NCI-H2227 (cell line): Measurements from ENCODE around the gene SLC35B2.
A peak's percentile ranks its signal among the peaks of the same experiment; 100 is the strongest.

Source experiments
- DNase-seq: peaks from one replicate; lab custom pipeline; 2025; ENCODE audit not compliant: unreplicated experiment; lab: John Stamatoyannopoulos, UW

The SLC35B2 gene

DNA sequence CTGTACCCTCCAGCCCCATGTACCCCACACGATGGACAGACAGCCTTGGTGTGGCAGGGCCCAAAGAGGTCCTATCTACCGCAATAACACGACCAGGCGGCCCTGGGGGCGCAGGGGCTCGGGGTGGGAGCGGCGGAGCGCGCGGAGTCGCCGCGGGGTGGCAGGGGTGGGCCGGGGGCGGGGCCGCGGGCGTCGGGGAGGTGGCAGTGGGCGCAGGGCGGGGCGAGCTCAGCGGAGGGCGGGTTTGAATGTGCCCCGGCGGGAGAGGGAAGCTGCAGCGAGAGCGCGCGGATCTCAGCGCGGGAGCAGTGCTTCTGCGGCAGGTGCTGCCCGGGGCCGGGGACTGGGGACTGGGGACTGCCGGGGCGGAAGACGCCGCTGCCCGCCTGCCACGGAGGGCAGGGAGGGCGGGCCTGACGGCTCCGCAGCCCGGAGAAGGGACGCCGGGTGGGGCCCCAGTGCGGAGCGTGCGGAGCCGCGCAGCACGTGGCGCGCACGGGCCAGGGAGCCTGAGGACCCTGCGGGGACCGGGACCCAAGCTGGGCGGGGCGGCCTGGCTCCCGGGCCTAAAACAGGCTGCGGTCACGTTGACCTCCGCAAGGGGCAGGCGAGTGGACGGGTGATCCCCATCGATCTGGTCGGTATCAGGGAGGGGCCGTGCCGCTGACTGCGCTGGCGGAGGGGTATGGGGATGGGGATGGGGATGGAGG, 33.9 kb downstream of the SLC35B2 start, which contains the start of gene SLC29A1:
Gene SLC29A1 (plus strand): TSS at position 277 of the 710 bp plus-strand sequence. CDS start 3,719 bp downstream, outside the sequence.
- peak; percentile 80 for DNase-seq

DNA sequence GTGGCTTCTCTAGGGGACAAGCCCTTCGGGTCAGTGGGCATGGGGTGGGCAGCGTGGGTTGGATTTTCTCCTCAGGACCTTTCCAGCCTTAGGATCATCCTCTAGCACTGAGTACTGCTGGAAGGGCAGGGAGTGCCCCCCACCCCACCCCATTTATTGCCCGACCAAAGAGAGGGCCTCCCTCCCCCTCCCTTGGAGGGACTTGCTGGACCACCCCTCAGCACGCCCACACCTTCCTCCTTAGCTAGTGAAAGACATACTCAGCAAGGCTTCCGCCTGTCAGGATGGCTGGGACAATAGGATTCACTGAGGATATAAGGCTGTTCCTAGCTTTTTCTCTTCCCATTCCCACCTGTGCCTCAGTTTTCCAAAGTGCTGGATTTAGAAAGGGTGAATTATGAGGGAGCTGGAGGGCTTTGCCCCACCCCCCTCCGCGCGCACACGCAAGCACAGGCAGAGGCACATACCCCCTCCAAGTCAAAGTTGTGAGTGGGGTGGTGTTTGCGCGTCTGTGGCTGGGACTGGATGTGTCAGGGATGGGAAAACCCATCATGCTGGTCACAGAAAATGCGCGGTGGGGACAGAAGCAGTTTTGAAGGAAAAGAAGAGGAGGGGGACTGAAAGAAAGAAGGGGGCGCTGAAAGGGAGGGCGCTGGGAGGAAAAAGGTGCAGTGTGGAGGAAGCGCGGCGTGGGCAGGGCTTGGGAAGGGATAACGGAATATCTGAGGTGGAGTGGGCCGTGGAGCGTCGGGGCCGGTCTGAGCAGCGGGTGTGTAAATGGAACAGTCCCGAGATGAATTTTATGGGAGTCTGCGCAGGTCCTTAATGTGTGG, 34.6 kb downstream of the SLC35B2 start:
- no peak for DNase-seq

DNA sequence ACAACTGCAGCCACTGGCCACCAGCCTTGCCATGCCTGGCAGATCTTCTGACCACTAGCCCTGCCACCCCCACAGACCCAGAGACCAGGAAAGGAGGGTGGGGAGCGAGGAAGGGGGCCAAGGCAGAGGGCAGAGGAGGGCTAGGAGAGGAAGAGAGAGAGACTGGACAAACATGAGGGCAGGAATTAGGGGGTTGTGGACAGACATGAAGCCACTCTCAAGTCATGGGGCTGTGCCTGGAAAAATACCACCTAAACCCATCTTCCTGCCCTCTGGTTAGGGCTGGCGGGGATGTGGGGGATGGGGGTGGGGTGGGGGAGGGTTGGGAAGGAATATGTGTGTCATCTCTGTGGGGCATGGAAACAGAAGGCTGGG, 35.4 kb downstream of the SLC35B2 start:
- DNase-seq = no peak

DNA sequence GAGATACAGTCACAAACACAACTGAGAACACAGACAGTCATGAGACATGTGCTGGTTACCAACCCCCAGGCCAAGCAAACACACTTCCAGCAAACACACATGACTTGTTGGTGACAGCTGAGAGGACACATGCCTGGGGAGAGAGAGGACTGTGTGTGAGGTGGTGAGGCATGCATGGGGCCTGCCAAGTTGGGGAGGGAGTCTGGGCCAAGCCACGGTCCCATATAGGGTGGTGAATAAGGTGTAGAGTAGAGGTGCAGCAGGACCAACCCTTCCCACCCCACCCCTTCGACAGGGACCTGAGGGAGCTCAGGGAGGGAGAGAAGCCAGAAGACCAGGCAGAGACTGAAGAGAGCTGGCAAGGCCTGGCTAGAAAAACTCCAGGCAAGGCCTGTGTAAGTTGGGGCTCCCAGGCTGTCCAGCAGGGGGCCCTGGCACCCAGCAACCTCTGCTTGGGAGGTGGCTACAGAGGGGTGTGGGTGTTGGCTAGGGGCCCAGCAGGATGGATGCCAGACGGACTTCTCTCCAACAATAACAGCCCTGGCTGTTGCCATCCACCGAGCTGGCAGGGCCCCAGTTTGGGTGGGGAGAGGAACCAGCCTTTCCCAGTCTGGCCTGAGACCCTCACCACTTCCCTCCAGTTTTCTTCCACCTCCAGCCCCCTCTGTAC, 35.9 kb downstream of the SLC35B2 start:
- peak; percentile 36 for DNase-seq

DNA sequence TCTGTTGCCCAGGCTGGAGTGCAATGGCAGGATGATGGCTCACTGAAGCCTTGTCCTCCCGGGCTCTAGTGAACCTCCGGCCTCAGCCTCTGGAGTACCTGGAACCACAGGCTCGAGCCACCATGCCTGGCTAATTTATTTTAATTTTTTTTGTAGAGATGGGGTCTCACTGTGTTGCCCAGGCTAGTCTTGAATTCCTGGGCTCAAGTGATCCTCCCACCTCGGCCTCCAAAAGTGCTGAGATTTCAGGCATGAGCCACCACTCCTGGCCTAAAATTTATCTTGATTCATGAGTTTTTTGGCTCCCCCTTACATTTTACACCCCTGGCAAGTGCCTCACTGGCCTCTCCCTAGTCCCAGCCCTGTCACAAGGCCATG, 36.4 kb downstream of the SLC35B2 start:
- no peak for DNase-seq

DNA sequence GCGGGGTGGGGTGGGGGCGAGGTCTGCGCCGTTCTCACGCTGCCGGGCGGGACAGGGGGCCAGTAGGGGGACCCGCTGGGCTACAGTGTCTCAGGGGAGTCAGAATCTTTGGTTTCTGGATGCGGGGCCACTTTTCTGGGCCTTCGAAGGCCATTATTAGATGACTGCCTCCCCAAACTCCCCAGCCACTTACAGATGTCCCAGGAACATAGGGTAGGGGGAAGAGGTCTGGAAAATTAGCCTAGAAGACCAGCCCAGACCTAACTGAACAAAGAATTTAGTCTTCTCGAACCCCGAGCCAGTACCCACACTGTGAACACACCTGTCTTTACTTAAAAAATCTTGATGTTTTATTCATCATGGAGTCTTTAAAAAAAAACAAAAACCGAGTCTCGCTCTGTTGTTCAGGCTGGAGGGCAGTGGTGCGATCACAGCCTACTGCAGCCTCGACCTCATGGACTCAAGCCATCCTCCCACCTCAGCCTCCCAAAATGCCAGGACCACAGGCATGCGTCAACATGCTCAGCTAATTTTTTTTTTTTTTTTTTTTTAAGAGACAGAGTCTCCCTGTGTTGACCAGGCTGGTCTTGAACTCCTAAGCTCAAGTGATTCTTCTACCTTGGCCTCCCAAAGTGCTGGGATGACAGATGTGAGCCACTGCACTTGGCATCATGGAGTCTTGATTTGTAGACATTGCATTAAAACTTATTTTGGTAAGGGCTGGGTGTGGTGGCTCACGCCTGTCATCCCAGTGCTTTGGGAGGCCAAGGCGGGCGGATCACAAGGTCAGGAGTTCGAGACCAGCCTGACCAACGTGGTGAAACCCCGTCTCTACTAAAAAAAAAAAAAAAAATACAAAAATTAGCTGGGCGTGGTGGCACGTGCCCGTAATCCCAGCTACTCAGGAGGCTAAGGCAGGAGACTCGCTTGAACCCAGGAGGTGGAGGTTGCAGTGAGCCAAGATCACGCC, 37.2 kb downstream of the SLC35B2 start:
- DNase-seq = no peak

DNA sequence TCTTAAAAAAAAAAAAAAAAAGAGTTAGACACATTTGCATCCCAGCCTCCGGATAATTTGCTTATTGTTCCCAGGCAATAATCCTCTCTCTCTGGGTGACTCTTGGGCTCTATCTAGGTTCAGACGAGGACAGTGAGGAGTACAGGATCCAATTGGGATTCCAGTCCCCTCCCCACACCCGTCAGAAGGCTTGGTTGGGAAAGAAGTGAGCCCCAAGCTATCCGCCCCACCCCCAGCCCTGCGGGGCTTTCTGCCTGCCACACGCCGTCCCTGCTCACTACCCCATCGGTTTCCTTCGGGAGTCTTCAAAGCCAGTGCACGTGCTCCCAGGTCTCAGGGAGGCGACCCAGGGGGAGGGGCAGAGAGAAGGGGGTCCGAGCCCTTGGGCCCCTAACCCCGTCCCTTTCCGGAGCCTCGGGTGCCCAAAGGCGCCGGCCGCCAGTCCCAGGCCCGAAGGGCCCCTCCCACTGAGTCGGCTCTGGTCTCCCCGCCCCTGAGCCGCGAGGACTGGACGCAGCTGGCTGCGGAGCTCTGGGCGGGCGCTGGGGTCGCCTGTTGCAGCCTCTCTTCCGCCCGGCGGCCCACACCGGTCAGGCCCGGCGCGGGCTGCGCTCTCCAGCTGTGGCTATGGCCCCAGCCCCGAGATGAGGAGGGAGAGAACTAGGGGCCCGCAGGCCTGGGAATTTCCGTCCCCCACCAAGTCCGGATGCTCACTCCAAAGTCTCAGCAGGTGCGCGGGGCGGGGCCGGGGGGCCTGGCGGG, 38.1 kb downstream of the SLC35B2 start:
- DNase-seq = peak; percentile 87

DNA sequence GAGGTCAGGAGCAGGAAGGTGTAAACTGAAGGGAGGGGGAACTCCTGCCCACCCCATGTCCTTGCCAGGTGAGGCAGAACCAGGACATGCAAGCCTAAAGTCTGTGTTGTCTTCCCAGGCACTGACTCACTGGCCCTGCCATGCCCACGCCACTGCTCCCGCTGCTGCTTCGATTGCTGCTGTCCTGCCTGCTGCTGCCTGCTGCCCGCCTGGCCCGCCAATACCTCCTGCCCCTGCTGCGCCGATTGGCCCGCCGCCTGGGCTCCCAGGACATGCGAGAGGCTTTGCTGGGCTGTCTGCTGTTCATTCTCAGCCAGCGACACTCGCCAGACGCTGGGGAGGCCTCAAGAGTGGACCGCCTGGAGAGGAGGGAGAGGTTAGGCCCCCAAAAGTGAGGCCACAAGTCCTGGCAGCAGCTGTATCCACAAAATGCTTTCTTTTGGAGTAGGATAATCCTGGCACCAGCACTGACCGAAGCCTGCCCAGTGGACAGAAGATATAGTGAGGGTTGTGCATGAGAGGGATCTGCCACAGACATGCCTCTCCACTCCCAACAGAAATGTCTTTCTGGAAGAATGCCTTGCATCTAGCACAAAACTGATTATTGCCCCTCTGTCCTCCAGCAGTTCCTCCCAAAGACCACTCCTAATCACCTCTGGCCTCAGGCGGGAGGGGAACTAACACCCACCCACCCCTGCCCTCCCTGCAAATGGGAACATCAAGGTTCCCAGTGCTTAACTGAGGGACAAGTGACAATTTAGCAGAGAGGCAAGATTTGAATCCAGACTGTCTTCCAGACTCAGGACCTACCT, 39.8 kb downstream of the SLC35B2 start:
- DNase-seq = no peak

DNA sequence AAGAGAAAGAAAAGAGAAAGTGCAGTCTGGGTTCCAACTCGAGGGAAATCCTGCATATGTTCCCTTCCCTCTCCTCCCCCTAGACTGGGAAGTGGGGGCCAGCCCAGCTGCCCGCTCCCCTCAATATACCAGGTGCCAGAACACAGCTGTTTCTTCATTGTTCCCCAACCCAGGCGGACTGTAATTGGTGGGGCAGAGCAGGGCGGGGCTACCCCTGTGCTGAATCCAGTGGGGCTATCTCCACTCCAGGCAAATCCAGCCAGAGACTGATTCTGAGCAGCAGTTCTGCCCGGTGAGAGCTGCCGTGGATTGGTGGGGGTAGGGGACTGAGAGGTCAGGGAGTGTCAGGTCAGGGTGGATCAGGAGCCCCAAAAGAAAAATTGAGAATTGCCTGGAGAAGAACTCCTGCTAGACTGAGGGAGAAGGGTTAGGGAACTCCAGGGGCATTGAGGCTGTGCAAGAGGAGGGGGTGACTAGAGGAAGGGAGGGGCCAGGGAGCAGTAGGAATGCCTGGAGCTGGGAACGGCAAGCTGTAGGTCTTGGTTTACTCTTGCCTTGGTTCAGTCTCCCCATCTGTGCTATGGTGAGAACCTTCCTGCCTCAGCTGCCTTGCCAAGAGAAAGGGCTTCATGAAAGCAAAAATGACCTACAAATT, 40.5 kb downstream of the SLC35B2 start, which contains the start of gene MYMX:
Gene MYMX (plus strand): TSS at position 250 of the 655 bp plus-strand sequence. CDS start 546 bp downstream, outside the sequence.
- DNase-seq = peak; percentile 45

DNA sequence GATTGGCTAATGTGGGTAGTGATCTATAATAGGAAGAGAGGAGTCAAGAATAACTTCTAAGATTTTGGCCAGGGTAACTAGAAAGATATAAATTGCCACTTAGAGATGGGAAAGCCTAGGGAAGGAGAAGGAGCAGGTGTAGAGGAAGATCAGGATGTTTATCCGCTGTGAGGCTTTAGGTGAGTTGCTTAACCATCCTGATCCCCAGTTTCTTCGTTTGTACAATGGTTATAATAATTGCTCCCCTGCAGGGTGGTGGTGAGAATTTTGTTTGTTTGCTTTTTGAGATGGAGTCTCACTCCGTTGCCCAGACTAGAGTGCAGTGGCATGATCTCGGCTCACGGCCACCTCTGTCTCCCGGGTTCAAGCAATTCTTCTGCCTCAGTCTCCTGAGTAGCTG, 43.0 kb downstream of the SLC35B2 start:
- DNase-seq = no peak

DNA sequence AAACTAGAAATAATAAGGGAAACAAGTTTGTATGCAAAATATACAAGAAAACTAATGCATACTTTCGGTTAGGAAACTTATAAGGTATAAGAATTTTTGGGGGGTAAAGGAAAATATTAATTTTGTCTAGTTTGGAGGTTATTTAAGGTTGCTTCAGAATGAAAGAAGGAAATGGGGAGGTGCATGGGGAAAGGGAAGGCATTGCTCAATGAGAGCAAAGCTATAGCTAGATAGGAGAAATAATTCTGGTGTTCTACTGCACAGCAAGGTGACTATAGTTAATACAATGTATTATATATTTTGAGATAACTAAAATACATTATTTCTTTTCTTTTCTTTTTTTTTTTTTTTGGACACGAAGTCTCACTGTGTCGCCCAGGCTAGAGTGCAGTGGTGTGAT, 46.0 kb downstream of the SLC35B2 start:
- no peak for DNase-seq

DNA sequence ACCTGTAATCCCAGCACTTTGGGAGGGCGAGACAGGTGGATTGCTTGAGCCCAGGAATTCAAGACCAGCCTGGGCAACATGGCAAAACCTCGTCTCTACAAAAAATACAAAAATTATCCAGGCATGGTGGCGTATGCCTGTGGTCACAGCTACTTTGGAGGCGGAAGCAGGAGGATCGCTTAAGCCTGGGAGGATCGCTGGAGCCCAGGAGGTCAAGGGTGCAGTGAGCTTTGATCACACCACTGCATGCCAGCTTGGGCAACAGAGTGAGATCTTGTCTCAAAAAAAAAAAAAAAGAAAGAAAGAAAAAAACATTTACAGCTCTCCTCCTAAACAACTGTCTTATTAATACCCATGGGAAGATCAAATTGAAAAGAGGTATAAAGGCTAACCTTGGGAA, 49.4 kb downstream of the SLC35B2 start:
- DNase-seq = no peak
